GM12878 (cell line): ENCODE measurements around the gene TSHZ2. TPM values are rescaled to one million over a fixed set of nuclear protein-coding genes. Genes with fewer than 3 reads are reported as not detected.

ENCODE experiments used
- CEBPZ ChIP-seq: fragments of 150-350 bp; IDR thresholded peaks from 2 replicates; pipeline ENCODE4 v1.6.1; 2016; ENCODE audit warnings: low read depth, low read length
- E2F8 ChIP-seq: fragments of 450-650 bp; IDR thresholded peaks from 2 replicates; pipeline ENCODE4 v1.6.1; 2018; ENCODE audit warnings: mild to moderate bottlenecking, low read depth, moderate library complexity; ENCODE audit not compliant: partially characterized antibody
- FOXK2 ChIP-seq: fragments of 450-650 bp; IDR thresholded peaks from 2 replicates; pipeline ENCODE4 v1.6.1; 2017; ENCODE audit warnings: mild to moderate bottlenecking, moderate library complexity
- MXI1 ChIP-seq: fragments of 150-350 bp; IDR thresholded peaks from 2 replicates; pipeline ENCODE4 v1.6.1; 2011; ENCODE audit warnings: low read depth, mild to moderate bottlenecking, inconsistent platforms, low read length, improper control_type of control experiment
- NFYA ChIP-seq: IDR thresholded peaks from 2 replicates; pipeline ENCODE4 v1.6.1; 2011; ENCODE audit warnings: low read depth, mild to moderate bottlenecking, low read length, improper control_type of control experiment, borderline replicate concordance
- NFYB ChIP-seq: IDR thresholded peaks from 2 replicates; pipeline ENCODE4 v1.6.1; 2011; ENCODE audit warnings: low read depth, mild to moderate bottlenecking, low read length, improper control_type of control experiment, moderate library complexity; ENCODE audit not compliant: insufficient read depth
- SKIL ChIP-seq: fragments of 450-650 bp; IDR thresholded peaks from 2 replicates; pipeline ENCODE4 v1.6.1; 2017; ENCODE audit warnings: mild to moderate bottlenecking, low read depth, inconsistent platforms; ENCODE audit not compliant: poor library complexity, severe bottlenecking
- STAT3 ChIP-seq: IDR thresholded peaks from 2 replicates; pipeline ENCODE4 v1.6.1; 2011; ENCODE audit warnings: low read depth, low read length, improper control_type of control experiment
- polyA plus RNA-seq, 11 experiments: library from polyadenylated mRNA; depleted of rRNA in 4 of 11; unstranded in 6 of 11; stranded (reverse) in 5 of 11; fragments of >200 nt; fragmentation: Nextera tagmentation in 4 of 11; fragmentation: Illumina TruSeq in 1 of 11; extraction: Ambion mirVana in 4 of 11; extraction: Trizol in 1 of 11; gene quantifications; 1 replicate in 1 of 11; 2 replicates in 10 of 11; pipeline versions ENCODE4 v1.2.1 to v1.2.3, GENCODE V29; 2011 to 2016; ENCODE audit warnings: inconsistent platforms in 2 of 11, missing spikeins in 2 of 11, low read depth in 1 of 11
- total RNA-seq, 4 experiments: library from RNA; depleted of rRNA in 3 of 4; stranded (reverse); fragments of >200 nt in 3 of 4; fragmentation: Illumina TruSeq in 1 of 4; extraction: Trizol in 1 of 4; gene quantifications; 2 replicates each; pipeline versions ENCODE4 v1.2.1 to v1.2.3, GENCODE V29; 2013 to 2021

TSHZ2 gene
- total and polyA plus RNA-seq, 10 of the 15 experiments (the other 5 are each of a cell fraction or from before 2014, with no cell fraction given): 0.01 to 0.86 (median 0.13) TPM; not detected in 2

DNA sequence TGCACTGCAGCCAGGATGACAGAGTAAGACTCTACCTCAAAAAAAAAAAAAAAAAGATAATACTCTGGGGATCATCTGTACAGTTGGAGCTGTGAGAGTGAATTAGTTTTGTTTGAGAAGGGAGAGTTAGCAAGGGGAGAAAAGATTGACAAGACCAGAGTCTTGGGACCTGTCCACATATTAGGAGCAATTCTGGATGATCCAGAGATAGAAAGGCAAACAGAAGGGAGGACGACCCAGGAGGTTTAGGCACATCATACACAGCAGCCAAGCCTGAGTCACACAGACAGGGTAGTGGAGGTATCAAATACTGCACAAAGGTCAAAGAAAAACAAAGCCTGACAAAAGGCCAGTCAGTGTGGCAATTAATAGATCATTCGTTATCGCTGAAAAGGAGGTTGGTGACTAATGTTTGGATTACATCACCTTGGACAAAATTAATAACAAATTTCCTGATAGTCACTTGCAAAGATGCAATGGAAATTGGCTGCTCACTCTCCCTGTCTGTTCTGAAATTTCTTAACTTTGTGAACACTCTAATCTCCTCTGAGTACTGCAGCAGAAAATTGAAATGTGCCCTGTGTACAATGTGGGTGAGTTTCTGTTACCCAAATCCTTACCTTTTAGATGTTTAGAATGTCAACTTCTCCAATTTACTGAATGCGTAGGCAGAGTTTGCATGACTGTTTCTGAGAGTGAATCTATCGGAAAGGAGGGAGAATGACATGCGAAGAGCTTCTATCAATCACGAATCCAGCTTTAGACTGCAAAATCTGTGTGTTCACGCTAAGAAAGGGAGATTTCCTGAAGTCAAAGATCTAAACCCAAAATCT is 105.4 kb downstream of the TSHZ2 start (continued):
- TF ChIP-seq SKIL: no peak
- TF ChIP-seq FOXK2: no peak
- TF ChIP-seq E2F8: no peak
- TF ChIP-seq NFYA: no peak
- TF ChIP-seq MXI1: no peak
- no peak for TF ChIP-seq NFYB
- TF ChIP-seq STAT3: no peak
- TF ChIP-seq CEBPZ: no peak
